ENCODE data around the gene KPNA1.

The KPNA1 gene

GRCh38 chr3:122443090-122443489 lies 71.6 kb downstream of the KPNA1 start:
- Histone ChIP-seq H3K9ac (no peak overlapping the region), H3K36me3 (ENCODE audit: insufficient read depth) (peaks cover 3% of the 10 kb centered on the region; the same call in 1 of the 2 replicates), H4K20me1 (ENCODE audit: insufficient read depth) (no peaks in the 10 kb centered on the region), H3K4me3 (IDR thresholded peaks at IDR 0.05; ENCODE audit: insufficient read depth, low read depth, low read length) (no peak overlapping the region), H3K4me1 (ENCODE audit: low read depth, poor library complexity, severe bottlenecking) (no peaks in the 10 kb centered on the region), H2AFZ (ENCODE audit: low read depth) (no peak overlapping the region), H3K79me2 (ENCODE audit: insufficient read depth, low read depth) (no peaks in the 10 kb centered on the region), H3K27ac (no peak overlapping the region), H3K4me2 (no peak overlapping the region), H3K27me3 (ENCODE audit: insufficient read depth, low read depth) (no peaks in the 10 kb centered on the region)
- TF ChIP-seq, protein P1, sequence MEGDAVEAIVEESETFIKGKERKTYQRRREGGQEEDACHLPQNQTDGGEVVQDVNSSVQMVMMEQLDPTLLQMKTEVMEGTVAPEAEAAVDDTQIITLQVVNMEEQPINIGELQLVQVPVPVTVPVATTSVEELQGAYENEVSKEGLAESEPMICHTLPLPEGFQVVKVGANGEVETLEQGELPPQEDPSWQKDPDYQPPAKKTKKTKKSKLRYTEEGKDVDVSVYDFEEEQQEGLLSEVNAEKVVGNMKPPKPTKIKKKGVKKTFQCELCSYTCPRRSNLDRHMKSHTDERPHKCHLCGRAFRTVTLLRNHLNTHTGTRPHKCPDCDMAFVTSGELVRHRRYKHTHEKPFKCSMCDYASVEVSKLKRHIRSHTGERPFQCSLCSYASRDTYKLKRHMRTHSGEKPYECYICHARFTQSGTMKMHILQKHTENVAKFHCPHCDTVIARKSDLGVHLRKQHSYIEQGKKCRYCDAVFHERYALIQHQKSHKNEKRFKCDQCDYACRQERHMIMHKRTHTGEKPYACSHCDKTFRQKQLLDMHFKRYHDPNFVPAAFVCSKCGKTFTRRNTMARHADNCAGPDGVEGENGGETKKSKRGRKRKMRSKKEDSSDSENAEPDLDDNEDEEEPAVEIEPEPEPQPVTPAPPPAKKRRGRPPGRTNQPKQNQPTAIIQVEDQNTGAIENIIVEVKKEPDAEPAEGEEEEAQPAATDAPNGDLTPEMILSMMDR (conservative IDR thresholded peaks at IDR 0.05; ENCODE audit: low read depth, low read length), result no peak

GRCh38 chr3:122435950-122436349 lies 78.8 kb downstream of the KPNA1 start:
- no peak overlapping the region for H3K4me2 ChIP-seq
- no peaks in the 10 kb centered on the region for H3K4me1 ChIP-seq (ENCODE audit: low read depth, poor library complexity, severe bottlenecking)
- H4K20me1 ChIP-seq (ENCODE audit: insufficient read depth), result no peaks in the 10 kb centered on the region
- H3K36me3 ChIP-seq (ENCODE audit: insufficient read depth), result peaks cover 7% of the 10 kb centered on the region; the same call in 1 of the 2 replicates
- H3K27ac ChIP-seq, result no peak overlapping the region
- TF ChIP-seq, protein P1 (conservative IDR thresholded peaks at IDR 0.05; ENCODE audit: low read depth, low read length), result no peak
- H2AFZ ChIP-seq (ENCODE audit: low read depth), result no peak overlapping the region
- H3K9ac ChIP-seq, result no peak overlapping the region
- no peak overlapping the region for H3K4me3 ChIP-seq (IDR thresholded peaks at IDR 0.05; ENCODE audit: insufficient read depth, low read depth, low read length)
- H3K27me3 ChIP-seq (ENCODE audit: insufficient read depth, low read depth), result no peaks in the 10 kb centered on the region
- no peaks in the 10 kb centered on the region for H3K79me2 ChIP-seq (ENCODE audit: insufficient read depth, low read depth)

DNA sequence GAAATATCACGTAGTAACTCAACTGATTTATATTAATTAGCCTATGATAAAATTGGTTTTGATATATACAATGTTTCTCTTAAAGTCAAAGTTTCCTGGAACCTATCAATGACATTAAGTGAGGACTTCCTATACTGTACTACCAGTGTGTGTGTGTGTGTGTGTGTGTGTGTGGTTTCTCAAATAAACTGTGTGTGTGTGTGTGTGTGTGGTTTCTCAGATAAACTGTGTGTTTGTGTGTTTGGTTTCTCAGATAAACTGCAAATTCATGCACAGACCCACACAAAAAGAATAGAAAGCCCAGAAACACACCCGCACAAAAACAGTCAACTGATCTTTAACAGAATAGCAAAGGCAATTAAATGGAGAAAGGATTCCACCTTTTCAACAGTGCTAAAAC lies 84.4 kb downstream of the KPNA1 start:
- H3K4me2 ChIP-seq, result no peak overlapping the region
- no peak overlapping the region for H3K4me3 ChIP-seq (IDR thresholded peaks at IDR 0.05; ENCODE audit: insufficient read depth, low read depth, low read length)
- H3K27ac ChIP-seq, result no peak overlapping the region
- H3K9ac ChIP-seq, result no peak overlapping the region
- H3K27me3 ChIP-seq (ENCODE audit: insufficient read depth, low read depth), result no peaks in the 10 kb centered on the region
- no peaks in the 10 kb centered on the region for H3K79me2 ChIP-seq (ENCODE audit: insufficient read depth, low read depth)
- no peaks in the 10 kb centered on the region; the same call in 1 of the 2 replicates for H3K36me3 ChIP-seq (ENCODE audit: insufficient read depth)
- H2AFZ ChIP-seq (ENCODE audit: low read depth), result no peak overlapping the region
- TF ChIP-seq, protein P1 (conservative IDR thresholded peaks at IDR 0.05; ENCODE audit: low read depth, low read length), result no peak
- no peaks in the 10 kb centered on the region for H4K20me1 ChIP-seq (ENCODE audit: insufficient read depth)
- H3K4me1 ChIP-seq (ENCODE audit: low read depth, poor library complexity, severe bottlenecking), result no peaks in the 10 kb centered on the region

DNA sequence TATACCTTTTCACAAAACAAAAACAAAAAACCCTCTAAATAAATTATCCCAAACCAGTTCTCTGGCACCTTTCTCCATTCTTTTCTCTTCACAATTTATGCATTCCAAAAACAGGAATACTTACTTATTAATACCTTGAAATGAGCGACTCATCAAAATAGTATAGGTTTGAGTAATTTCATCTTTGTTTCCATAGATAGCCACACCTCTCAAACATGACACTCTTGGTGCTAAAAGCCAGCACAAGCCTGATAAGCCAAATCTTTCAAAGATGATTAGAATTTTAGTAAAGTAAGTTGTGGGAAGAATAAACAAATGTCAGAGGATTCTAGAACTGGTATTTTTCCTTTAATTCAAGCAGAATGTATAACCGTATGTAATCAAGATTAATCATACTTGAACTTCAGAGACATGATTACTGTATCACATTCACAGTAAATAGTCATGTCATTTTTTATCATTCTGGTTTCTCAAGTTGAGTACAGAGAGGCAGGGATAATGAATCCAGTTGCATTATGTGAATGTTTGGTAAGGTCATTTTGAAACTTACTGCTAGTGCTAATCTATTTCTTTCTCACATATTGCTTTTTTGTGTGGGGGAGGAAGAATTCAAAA lies 86.8 kb downstream of the KPNA1 start:
- Histone ChIP-seq H3K9ac (no peak overlapping the region), H3K27me3 (ENCODE audit: insufficient read depth, low read depth) (no peaks in the 10 kb centered on the region), H3K4me3 (IDR thresholded peaks at IDR 0.05; ENCODE audit: insufficient read depth, low read depth, low read length) (no peak overlapping the region), H3K4me2 (no peak overlapping the region), H2AFZ (ENCODE audit: low read depth) (no peak overlapping the region), H3K27ac (no peak overlapping the region), H3K4me1 (ENCODE audit: low read depth, poor library complexity, severe bottlenecking) (no peaks in the 10 kb centered on the region), H3K79me2 (ENCODE audit: insufficient read depth, low read depth) (no peaks in the 10 kb centered on the region), H4K20me1 (ENCODE audit: insufficient read depth) (no peaks in the 10 kb centered on the region), H3K36me3 (ENCODE audit: insufficient read depth) (no peaks in the 10 kb centered on the region; the same call in 1 of the 2 replicates)
- TF ChIP-seq, protein P1 (conservative IDR thresholded peaks at IDR 0.05; ENCODE audit: low read depth, low read length), result no peak
